RWPE1 (cell line): ENCODE results near the gene PLCB1.

Source experiments
- CTCF ChIA-PET: fragments of 350-600 bp; sonication (Branson Sonifier 250); formaldehyde crosslinking; extraction: SDS; loops from one replicate; lab custom pipeline; 2021; lab: Yijun Ruan, JAX
- POLR2A ChIA-PET: fragments of 400-600 bp; formaldehyde crosslinking; extraction: SDS; loops from one replicate; lab custom pipeline; 2020; ENCODE audit warnings: antibody characterized with exemption; ENCODE audit not compliant: low non-redundant PET; lab: Yijun Ruan, JAX
- DNase-seq: peaks from one replicate; pipeline ENCODE4 v3.0.0; 2012; ENCODE audit warnings: low spot score
- H3K27ac ChIP-seq: fragments of 450-650 bp; 2 replicates; pipeline ENCODE4 v1.5.1; 2017
- TF ChIP-seq, protein P1 (sequence below): fragments of 450-650 bp; conservative IDR thresholded peaks from 2 replicates; pipeline ENCODE4 v1.5.1; 2017; ENCODE audit warnings: low read depth, mild to moderate bottlenecking

The PLCB1 gene

DNA sequence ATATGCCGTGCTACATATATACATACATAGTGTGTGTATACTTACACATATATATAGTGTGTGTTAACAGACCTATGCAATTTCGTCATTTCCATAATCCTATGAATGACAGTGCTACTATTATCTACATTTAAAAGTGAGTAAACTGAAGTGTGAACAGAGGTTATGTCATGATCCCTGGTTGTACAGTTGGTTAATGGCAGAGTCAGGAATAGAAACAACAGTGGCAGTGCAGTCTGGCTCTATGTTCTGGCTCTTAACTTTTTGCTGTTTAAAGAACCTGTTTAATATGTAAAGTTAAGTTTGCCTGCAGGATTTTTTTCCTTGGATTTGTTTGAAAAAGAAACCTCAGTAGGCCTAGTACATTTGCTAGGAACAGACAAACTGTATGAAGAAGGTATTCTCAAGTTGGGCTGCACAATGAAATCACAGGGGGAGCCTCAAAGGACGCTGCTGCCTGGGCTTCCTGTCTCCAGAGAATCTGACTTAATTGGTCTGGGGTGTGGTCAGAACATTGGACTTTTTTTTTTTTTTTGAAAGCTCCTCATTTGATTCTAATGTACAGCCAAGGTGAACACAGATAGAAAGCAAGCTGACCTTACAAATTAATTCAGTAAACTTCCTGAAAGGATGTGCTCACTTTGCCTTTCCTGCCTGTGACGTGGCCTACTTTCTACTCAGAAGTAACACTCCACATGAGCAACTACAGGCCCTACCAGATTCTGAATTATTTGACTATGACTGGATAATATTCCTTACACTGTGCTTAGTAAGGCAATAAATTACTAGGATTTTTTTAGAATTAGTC is 29.4 kb downstream of the PLCB1 start:
- no peak overlapping the region for H3K27ac ChIP-seq

DNA sequence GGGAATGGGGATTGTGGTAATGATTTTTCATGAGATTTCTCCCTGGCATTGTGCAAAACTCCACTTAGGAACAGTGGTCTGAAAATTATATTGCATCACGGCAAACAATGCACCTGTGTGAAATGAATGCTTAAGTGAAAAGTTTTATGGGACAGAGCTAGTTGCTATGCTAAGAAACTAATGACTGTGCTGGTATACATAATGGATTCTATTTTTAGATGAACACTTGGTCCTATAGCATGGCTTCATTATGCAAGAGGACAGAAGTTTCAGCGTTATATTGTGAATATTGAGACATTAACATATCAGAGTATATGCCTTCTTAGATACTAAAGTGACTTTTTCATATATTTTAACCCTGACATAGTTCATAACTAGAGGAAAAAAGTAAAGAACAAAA is 30.5 kb downstream of the PLCB1 start:
- no peak for DNase-seq
- TF ChIP-seq, protein P1, sequence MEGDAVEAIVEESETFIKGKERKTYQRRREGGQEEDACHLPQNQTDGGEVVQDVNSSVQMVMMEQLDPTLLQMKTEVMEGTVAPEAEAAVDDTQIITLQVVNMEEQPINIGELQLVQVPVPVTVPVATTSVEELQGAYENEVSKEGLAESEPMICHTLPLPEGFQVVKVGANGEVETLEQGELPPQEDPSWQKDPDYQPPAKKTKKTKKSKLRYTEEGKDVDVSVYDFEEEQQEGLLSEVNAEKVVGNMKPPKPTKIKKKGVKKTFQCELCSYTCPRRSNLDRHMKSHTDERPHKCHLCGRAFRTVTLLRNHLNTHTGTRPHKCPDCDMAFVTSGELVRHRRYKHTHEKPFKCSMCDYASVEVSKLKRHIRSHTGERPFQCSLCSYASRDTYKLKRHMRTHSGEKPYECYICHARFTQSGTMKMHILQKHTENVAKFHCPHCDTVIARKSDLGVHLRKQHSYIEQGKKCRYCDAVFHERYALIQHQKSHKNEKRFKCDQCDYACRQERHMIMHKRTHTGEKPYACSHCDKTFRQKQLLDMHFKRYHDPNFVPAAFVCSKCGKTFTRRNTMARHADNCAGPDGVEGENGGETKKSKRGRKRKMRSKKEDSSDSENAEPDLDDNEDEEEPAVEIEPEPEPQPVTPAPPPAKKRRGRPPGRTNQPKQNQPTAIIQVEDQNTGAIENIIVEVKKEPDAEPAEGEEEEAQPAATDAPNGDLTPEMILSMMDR: no peak
- H3K27ac ChIP-seq: no peak overlapping the region
- POLR2A ChIA-PET: no interaction called here
- CTCF ChIA-PET: no interaction called here

More for the DNA sequence above, 29.4 kb downstream of the PLCB1 start:
- POLR2A ChIA-PET: no interaction called here
- DNase-seq: no peak
- CTCF ChIA-PET: no interaction called here
- TF ChIP-seq, protein P1: no peak

GRCh38 chr20:8163543-8163942 is 31.5 kb downstream of the PLCB1 start:
- CTCF ChIA-PET: no interaction called here
- TF ChIP-seq, protein P1: no peak
- no peak for DNase-seq
- POLR2A ChIA-PET: no interaction called here
- H3K27ac ChIP-seq: no peak overlapping the region

DNA sequence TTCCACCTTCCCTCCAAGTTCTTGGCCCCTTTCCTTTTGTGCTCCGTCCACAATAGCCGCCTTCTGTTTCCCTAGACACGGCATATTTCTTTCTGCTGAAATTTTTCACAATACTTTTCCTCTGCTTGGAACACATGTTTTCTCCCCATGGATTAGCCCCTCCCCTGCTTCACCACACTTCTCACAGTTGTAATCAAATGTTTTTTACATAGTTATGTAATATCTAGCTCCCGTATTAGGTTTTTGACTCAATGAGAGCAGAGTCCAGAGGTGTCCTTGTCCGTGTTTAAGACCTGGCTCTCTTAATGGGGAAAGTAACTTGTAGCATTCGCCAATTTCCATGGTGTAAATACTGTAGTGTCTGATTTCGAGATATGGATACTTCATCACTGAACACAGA is 34.7 kb downstream of the PLCB1 start:
- H3K27ac ChIP-seq: no peak overlapping the region
- DNase-seq: no peak
- TF ChIP-seq, protein P1: no peak
- ChIA-PET CTCF (no interaction called here), POLR2A (no interaction called here)

DNA sequence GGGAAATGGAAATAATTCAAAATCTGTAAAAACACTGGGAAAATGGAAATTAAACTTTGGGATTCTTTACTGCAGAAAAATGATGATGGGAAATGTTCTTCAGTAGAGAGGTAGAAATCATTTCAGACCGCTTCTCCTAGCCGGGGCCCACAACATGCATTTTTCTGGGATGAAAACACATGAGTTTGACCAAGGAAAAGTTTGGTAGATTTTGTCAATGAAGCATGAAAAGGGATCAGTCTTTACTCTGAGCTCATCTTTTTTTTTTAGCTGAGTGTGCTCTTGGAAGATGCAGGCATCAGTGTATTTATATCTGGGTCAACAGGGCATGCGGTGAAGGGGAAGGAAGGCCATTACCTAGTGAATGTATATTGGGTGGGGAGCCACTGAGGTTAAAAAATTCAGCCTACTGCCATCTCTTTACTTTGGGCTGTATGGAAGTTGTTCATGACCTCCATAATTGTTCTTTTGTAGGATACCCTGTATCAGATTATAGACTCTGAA is 36.8 kb downstream of the PLCB1 start:
- CTCF ChIA-PET: no interaction called here
- TF ChIP-seq, protein P1: no peak

DNA sequence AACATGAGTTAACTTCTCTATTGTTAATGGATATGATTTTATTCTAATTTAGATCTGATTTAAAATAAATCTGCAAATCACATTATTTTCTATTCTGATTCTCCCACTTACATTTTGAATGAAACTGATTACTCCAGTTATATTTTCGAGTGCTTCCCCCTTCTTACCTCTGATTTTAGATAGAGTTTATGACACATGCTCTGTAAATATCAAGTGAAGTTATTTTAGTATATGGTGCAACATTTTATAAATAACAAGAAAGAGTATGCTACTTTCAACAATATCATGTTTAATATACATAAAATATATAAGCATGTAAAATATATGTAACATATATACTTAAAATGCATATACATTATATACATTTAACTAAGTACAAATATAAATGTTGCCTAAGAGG is 38.9 kb downstream of the PLCB1 start:
- DNase-seq: no peak
- TF ChIP-seq, protein P1: no peak
- no peak overlapping the region for H3K27ac ChIP-seq
- POLR2A ChIA-PET: no interaction called here
- CTCF ChIA-PET: no interaction called here

More for the DNA sequence above, 36.8 kb downstream of the PLCB1 start:
- DNase-seq: no peak
- POLR2A ChIA-PET: no interaction called here
- no peak overlapping the region for H3K27ac ChIP-seq
